Superior temporal gyrus (tissue), 1 donor: ENCODE data around the gene FARP2.

Experiments
- DNase-seq: peaks from one replicate; pipeline ENCODE4 v3.0.0-alpha.2; 2016; ENCODE audit errors: extremely low spot score

FARP2 gene

DNA sequence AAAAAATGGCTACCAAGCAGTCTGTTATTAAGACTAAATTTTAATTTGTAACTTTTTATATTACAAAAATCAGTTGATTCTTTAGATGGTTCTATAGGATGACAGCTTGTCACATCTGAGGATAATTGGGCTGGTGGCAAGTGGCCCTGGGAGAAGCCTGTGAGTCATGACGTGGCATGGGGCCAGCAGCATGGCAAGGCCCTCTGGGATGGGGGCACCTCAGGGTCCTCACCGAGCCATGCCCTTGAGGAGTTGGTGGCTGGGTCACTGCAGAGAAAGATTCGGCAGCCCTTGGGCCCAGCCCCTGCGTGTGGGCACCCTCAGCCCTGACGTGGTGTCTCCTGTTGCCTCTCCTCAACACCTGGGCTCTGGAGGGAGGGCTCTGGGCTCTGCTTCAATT lies 102.6 kb downstream of the FARP2 start:
- DNase-seq = no peak

DNA sequence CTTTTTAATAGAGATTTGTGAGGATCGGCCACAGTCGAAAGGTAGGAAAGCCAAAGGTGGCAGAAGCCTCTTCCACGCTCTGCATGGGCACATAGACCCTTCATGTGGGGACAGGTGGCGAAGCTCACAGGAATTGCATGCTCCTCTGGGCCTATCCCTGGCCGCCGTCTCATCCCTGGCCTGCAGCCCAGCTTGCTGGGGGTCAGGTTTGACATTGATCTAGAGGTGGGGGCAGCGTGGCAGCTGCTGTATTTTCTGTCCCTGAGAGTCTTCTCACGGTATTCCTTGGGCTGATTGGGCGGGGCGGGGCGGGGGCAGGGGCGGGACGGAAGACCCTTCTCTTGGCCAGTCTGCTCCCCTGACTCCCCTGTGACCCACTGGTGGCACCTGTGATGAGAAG lies 103.4 kb downstream of the FARP2 start:
- DNase-seq = no peak

DNA sequence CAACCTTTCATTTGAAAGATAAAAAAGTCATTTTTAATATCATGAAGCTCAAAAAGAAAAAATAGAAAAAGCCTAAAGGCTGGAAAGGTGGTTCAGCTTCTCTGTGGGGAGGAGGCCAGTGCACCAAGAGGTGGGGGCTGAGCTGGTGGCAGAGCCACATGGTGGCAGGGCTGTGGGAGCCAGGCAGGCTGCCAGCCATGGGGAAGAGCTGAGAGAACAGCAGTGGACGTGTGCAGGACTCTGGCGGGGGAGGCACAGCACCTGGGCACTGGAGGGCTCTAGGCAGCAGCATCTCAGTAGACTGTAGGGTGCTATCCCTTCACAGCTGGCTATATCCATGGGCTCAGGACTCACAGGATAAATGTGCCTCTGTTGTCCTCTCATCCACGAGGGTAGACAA lies 104.5 kb downstream of the FARP2 start:
- DNase-seq = no peak

DNA sequence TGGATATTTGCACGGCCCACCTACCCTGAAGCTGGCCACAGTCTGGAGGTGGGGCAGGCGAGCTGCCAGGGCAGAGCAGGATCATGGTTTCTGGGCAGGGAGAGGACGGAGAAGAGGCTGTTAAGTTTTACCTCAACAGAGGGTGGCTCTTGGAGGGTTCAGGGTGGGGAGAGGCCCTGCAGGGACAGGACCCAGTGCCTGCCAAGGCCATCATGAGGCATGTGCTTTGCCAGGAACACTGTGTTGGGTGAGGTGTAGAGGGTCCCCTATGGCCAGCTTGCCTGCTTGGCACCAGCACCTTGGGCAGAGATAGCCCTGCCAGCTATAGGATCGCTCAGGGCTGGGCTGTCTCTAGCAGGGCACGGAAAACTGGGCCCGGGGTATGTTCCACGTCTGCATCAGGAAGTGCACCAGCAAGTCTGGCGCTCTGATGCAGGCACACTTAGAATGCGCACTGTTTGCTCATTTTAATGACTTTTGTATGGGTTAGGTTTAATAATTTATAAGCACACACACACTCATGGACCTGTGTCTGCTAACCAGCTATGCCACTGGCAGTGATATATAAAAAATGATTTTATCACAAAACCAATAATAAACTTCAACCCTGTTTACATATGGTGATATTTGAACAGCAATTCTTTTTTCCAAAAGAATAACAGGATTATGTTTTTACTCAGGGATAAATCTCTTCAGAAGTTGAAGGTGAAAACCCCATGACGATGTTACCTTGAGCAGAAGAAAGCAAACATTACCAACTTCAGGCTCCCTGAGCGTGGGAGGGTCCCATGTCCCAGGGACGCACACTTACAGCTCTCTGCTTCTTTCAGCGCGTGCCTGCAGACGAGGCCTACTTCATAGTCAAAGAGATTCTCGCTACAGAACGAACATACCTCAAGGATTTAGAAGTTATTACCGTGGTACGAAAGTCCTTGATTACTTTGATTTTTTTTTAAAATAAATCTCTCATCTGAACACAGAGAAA lies 105.9 kb downstream of the FARP2 start:
- DNase-seq = no peak

DNA sequence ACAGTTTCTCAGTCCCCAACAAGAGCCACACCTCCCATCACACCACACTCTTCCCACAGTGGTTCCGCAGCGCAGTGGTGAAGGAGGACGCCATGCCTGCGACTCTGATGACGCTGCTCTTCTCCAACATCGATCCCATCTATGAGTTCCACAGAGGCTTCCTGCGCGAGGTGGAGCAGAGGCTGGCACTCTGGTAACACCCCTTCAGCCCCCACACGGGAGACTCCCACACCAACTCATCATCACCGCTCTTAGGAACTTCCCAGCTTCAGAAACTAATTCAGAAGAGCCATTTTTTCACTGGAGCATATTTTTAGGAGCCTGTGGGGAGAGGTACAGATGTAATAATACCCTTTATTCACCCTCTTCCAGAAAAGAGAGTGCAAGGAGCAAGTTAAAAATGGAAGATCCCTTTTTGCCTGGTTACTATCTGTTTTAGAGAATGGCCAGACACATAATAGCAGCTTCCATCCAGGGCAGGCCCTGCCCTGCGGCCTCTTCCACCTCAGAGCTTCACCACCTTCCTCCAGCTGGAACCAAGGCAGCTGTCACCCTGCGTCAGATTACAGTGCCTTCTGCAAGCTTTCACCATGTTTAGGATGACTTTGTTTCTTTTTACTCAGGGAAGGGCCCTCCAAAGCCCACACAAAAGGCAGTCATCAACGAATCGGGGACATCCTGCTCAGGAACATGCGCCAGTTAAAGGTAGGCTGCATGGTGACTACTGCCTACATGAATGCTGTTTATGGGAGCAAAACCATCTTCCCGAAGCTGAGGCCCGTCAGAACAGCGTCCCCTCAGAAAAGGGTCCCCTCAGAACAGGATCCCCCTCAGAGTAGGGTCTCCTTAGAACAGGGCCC lies 107.4 kb downstream of the FARP2 start:
- DNase-seq = no peak

DNA sequence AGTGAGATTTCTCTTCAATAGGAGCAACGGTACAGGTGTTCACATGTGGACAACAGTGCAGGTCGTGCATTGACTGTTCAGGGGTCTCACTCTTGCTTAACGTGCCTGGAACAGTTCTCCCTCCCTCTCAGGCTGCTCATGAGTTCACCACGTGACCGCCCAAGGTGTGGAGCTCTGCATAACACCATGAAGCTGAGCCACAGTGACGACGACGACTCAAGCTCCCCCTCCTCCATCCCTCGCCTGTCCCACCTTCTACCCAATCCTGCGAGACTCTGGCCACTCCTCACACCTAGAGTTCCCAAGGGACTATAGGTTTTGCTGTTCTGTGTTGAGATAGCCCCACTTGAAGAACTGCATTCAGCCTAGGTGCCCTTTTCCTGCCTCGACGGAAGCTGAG lies 109.5 kb downstream of the FARP2 start:
- DNase-seq = no peak

DNA sequence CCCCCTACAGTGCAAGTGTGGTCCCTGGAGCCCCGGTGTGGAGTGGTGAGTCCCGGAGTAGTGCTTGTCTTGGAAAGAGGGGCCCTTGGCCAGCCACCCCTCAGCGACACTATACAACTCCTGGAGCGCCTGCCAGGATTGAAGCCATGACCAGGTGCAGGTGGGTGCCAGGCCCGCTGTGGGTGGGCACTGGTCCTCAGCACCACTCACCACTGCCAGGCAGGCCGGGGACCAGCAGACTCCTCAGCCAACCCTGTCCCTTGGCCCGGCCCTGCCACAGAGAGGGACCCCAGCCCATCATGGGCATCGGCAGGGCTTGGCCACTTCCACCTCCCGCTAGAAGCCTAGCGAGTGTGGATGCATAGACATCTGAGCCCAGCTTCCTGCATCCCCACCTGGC lies 110.1 kb downstream of the FARP2 start:
- no peak for DNase-seq

DNA sequence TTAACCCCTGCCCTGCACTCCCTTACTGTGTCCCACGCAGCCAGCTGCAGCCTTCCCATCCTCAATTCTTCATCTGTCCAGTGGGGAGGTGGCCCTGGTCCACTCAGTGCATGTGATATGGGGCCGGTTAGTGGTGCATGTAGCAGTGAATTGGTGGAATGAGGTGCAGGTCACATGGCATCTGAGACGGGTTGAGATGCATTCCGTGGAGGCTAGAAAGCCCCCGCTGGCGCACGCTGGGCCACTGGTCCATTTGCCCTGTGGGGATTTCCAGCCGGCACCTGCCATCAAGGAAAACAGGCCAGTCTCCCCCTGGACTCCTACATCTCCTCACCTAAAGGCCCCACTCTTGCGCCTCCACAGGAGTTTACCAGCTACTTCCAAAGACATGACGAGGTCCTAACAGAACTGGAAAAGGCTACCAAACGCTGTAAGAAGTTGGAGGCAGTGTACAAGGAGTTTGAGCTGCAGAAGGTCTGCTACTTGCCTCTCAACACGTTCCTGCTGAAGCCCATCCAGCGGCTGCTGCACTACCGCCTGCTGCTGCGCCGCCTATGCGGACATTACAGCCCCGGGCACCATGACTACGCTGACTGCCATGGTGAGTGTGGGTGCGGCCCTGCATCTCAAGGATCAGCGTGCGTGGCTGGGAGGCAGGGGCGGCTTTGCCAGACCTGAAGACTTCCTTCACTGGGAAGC lies 111.8 kb downstream of the FARP2 start:
- DNase-seq = no peak

DNA sequence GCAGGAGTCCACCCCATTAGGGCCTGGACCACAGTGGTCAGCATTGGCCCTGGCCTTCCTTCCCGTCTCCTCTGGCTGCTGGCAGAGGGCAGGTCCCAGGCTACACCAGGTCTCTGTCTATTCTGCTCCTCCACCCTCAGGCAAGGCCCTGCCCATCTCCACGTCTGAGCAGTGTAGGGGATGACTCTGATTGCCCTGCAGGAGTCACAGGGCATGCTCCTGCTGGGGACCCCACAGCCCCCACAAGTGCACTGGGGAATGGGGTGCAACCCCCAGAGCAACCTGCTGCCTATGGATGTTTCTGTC lies 112.3 kb downstream of the FARP2 start:
- no peak for DNase-seq

DNA sequence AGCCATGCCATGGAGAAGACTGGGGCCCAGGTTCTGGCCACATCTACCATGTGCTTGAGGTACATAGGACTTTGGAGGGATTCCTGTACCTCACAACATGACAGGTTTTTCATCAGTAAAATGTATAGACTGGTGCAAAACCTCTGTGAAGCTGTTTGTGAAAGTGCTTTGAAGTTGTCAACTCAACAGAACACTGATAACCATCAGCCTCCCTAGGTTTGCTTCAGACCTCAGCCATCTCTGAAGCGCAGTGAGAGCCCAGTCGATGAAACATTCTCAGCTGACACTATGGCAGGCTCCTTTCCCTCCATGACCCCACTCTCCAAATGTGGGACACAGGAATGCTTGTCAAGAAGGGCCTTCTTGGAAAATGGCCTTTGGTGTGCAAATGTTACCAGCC lies 113.7 kb downstream of the FARP2 start:
- DNase-seq = no peak

DNA sequence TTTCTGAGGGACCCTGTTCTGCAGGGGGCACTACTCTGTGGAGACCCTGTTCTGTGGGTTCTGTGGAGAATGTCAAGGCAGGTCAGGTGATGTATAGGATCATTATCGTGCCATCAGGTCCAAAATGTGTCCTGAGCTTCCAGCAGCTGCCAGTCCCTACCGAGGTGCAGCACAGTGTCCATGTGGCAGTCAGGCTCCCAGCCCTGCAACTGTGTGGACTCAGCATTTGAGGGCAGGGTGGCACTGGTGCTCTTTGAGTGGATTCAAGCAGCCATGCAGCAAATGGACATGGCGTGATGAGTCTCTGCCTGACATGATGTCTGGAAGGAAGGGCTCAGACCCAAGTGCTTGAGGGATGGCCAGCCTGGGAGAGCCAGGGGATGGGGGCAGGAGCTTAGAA lies 117.3 kb downstream of the FARP2 start:
- no peak for DNase-seq

DNA sequence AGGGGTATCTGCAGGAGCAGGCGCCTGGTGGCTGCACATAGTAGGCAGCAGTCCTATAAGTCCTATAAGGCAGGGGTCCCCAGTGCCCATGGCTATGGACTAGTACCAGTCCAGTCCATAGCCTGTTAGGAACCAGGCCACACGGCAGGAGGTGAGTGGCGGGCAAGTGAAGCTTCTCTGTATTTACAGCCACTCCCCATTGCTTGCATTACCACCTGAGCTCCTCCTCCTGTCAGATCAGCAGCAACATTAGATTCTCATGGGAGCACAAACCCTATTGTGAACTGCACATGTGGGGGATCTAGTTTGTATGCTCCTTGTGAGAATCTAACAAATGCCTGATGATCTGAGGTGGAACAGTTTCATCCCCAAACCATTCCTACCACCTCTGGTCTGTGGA lies 119.2 kb downstream of the FARP2 start:
- no peak for DNase-seq

DNA sequence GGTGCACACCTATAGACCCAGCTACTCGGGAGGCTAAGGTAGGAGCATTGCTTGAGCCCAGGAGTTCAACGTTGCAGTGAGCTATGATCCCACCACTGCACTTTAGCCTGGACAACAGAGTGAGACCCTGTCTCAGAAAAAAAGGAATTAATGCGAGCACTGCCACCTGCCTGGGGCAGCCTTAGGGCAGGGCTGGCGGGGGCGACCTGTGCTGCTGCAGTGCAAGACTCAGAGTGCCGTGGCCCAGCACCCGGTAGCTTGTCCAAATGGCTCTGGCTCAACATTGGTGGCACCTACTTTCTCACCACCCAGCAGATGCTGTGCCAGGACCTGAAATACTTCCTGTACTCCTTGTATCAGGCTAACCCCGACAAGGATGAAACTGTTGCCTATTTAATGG lies 122.1 kb downstream of the FARP2 start:
- DNase-seq = no peak

DNA sequence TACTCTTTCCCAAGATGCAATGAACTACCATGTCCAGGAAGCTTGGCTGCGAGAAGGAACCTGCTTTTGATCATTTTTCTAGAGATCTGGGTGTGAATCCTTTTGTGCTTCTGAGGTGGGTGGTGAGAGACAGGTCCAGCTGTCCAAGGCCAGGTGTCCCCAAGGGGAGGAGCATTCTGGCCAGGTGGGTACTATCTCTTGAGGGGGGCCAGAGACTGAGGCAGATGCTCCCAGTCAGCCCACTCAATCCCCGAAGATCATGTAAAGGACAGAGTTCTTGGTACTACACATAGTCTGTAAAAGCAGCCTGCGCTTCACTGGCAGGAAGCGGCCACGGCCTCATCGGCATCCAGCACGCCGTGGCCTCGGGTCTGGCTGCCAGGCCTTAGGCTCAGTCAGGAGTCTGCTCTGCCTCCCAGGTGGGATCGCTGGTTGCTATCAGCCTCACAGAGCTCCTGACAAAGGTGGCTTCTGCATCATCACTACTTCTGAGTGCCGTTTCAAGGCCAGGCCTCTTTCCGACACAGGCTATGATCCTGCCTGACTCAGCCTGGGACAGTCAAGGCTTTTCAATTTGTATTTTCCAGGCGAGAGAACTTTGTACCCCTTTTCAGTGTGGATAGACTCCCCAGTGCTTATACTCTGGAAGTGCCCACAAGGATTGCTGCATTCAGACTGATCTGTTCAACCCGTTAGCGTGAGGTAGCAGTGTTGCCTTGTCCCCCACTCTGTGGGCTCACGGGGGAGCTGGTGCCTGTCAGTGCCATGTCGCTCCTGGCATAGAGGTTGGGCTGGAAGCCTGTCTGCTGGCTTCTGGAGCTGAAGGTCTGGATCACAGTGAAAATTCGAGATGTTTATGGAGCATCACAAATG lies 123.2 kb downstream of the FARP2 start:
- DNase-seq = no peak

DNA sequence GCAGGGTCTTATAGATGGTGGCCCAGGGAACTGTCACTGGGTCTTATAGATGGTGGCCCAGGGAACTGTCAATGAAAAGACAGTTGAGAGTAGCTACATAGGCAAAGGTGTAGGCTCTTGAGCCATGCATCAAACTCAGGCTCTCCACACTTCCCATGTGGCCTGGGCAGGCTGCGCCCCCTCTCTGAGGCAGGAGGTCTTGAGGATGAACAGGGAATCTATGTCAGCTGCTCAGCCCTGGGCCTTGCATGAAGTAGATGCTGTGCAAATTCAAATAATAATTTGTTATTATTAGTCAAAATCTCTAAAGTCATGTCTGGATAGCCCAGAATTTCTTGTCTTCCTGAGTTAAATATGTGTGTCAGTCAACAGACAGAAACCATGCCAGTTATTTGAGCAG lies 125.6 kb downstream of the FARP2 start:
- DNase-seq = no peak

DNA sequence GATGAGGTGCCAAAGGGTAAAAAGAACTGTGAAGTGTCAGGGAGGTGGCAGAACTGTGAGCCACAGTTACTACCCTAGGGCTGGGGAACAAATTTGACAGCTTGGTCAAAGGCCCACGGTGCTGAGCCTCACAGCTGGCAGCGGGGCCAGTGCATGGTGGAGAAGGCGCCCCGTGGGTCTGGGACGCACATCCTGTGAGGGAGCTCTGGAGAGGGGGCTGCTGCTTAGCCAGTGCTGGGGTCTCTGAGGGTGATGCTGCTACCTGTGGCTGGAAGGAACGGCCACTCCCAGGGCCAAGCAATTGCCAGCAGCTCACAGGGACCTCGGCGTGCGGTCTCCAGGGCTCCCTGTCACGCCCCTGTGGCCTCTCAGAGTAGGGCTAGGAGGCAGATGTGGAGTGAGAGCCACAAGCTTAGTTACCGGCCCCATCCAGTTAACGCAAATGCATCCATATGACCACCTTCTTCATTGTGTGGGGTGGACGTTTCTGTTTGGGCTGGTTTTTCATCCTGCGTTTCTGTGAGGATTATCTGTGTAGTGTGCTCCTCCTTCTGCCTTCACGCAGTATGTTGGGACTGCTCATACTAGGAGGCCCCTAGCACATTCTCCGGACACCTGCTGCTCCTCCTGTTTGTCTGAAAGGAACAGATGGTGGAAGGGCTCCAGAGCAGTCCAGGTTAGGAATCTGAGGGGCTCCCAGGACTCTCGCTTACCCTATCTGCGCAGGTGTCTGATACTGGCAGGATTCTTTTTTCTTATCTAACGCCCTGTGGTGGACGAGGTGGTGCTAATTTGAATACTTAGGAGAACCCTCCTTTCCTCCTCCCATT lies 126.3 kb downstream of the FARP2 start:
- DNase-seq = no peak

DNA sequence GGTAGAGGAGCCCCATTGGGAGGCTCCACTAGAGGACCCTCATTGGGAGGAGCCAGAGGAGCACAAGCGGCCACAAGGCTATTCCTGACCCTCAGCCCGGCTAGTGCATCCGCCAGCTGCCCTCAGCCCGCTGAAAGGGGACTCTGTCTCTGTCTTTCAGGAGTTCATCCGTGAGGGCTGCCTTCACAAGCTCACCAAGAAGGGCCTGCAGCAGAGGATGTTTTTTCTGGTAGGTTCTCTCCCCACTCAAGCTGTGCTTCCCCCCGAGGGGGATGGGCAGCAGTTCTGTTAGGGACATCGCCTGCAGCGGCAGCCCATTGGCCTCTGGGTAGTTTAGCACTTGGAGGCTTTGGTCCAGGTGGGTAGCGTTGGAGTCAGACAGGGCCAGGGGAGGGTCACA lies 127.2 kb downstream of the FARP2 start:
- DNase-seq = no peak

DNA sequence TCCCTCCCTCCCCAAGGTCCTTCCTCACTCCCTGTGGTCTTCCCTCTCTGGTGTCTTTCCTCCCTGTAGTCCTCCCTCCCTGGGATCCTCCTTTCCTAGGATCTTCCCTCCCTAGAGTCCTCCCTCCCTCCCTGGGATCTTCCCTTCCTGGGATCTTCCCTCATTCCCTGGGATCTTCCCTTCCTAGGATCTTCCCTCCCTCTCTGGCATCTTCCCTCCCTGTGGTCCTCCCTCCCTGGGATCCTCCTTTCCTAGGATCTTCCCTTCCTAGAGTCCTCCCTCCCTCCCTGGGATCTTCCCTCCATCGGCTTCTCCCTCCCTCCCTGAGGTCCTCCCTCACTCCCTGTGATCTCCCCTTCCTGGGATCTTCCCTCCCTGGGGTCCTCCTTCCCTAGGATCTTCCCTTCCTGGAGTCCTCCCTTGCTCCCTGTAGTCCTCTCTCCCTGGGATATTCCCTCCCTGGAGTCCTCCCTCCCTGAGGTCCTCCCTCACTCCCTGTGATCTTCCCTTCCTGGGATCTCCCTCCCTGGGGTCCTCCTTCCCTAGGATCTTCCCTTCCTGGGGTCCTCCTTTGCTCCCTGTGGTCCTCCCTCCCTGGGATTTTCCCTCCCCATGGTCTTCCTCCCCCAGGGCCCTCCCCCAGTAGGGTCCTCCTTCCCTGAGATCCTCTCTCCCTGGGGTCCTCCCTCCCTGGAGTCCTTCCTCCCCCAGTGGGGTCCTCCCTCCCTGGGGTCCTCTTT lies 129.3 kb downstream of the FARP2 start:
- no peak for DNase-seq

DNA sequence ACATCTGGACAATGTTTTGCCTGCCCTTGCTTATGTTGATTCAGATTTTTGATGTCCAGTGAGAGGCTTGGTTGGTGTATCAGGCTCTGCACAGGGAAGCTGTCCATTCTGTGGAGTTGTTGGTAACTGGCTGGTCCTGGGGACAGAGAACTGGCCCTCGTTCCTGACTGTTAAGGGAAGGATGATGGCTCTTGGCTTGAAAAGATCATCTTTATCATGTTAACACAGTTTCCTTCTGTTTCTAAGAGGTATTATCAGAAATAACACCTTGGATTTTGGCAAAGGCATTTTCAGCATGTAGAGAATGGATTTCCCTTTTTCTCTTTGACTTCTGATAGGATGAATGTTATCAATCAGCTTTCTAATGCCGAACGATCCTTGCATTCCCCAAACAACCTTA lies 133.0 kb downstream of the FARP2 start:
- no peak for DNase-seq
